ENCODE results near the gene HEG1. TPM values are rescaled to one million over a fixed set of nuclear protein-coding genes. Genes with fewer than 3 reads are reported as not detected.

HEG1 gene
- total RNA-seq, 2 experiments from 2014 or later = 31.2 to 32.6 TPM

DNA sequence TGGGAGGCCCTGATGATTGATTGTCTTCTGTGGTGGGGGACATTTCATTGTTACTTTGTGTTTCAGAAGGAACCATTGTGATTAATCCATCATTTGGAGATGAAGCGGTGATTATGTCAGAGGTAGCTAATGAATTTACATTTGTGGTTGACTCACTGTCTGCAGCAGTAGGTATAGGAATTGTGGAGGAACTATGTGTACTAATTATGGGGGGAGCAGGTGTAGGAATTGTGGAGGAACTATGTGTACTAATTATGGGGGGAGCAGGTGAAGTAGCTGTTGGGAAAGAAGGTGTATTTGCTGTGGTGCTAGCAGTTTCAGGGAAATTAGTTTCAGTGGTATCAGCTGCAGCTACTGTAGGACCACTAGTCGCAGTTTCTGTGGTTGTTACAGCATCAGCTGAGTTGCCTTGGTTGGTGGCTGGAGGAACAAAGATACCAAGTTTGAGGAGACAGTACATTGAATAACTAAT, 128.2 kb downstream of the HEG1 start:
- no peak overlapping the region for H3K27ac Mint-ChIP-seq
- H3K9me3 Mint-ChIP-seq = no peaks in the 10 kb centered on the region
- H3K36me3 Mint-ChIP-seq (ENCODE audit: low read depth) = no peaks in the 10 kb centered on the region
- Histone ChIP-seq H3K9me3 (ENCODE audit: control insufficient read depth in 1 of 2, insufficient read depth in 1 of 2, low read length in 2 of 2) (no peaks in the 10 kb centered on the region), H3K4me3 (ENCODE audit: low read length) (no peak overlapping the region), H3K27ac (ENCODE audit: low read depth in 1 of 2, low read length in 2 of 2) (no peak overlapping the region), H3K4me1 (ENCODE audit: insufficient read depth, low read length) (no peaks in the 10 kb centered on the region), H3K36me3 (ENCODE audit: insufficient read depth, low read length) (no peaks in the 10 kb centered on the region), H3K27me3 (ENCODE audit: control insufficient read depth in 1 of 2, insufficient read depth in 2 of 2, low read length in 2 of 2) (no peaks in the 10 kb centered on the region)
- H3K4me3 Mint-ChIP-seq = no peak overlapping the region
- DNase-seq (no peak), ATAC-seq (ENCODE audit: poor library complexity) (no peak)
- intact Hi-C loops (cut with DNase I, micrococcal nuclease) = loop anchor here (1.0 to 5.0 kb wide), 4 partner anchors 215 to 658 kb away; no protein-coding TSS in a partner anchor
- no peaks in the 10 kb centered on the region for H3K4me1 Mint-ChIP-seq (ENCODE audit: low read depth)
- TF ChIP-seq, protein P1, sequence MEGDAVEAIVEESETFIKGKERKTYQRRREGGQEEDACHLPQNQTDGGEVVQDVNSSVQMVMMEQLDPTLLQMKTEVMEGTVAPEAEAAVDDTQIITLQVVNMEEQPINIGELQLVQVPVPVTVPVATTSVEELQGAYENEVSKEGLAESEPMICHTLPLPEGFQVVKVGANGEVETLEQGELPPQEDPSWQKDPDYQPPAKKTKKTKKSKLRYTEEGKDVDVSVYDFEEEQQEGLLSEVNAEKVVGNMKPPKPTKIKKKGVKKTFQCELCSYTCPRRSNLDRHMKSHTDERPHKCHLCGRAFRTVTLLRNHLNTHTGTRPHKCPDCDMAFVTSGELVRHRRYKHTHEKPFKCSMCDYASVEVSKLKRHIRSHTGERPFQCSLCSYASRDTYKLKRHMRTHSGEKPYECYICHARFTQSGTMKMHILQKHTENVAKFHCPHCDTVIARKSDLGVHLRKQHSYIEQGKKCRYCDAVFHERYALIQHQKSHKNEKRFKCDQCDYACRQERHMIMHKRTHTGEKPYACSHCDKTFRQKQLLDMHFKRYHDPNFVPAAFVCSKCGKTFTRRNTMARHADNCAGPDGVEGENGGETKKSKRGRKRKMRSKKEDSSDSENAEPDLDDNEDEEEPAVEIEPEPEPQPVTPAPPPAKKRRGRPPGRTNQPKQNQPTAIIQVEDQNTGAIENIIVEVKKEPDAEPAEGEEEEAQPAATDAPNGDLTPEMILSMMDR (IDR thresholded peaks at IDR 0.05) = no peak
- ChIA-PET POLR2A (no interaction called here), CTCF (interaction anchor here (0.7 to 1.1 kb wide), 3 partner anchors 26 to 507 kb away, joined by 4 read pairs; no protein-coding TSS in a partner anchor)
- H3K27me3 Mint-ChIP-seq = peaks cover 8% of the 10 kb centered on the region

DNA sequence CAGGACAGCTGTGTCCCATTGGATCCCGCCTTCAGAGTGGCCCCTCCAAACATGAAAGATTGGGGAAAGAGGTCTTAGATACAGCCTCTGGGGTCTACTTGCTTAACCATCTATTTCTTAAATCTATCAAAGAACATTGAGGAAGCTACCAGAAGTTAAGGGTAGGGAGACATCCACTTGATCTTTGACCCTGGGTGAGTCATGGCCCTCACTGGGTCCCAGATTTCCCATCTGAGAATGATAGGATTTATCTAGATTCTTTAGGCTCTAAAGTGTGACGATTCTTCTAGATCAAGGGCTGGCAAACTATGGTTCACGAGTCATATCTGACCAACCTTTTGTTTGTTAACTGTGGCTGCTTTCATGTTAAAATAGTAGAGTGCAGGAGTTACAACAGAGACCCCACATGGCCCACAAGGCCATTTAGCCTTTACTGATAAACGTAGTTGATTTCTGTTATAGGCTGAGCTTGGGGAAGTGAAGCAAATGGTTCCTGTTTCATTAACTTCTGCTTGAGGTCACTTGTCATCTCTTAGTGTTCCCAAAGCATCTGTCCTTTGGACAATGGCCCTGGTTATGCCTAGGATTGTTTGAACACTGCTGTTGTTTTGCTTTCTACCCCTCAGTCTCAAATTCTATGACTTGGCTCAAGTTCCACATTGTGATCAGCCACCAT, 129.2 kb downstream of the HEG1 start:
- Histone ChIP-seq H3K4me1 (ENCODE audit: insufficient read depth, low read length) (no peaks in the 10 kb centered on the region), H3K27ac (ENCODE audit: low read depth in 1 of 2, low read length in 2 of 2) (no peak overlapping the region), H3K9me3 (ENCODE audit: control insufficient read depth in 1 of 2, insufficient read depth in 1 of 2, low read length in 2 of 2) (no peaks in the 10 kb centered on the region), H3K4me3 (ENCODE audit: low read length) (no peak overlapping the region), H3K27me3 (ENCODE audit: control insufficient read depth in 1 of 2, insufficient read depth in 2 of 2, low read length in 2 of 2) (no peaks in the 10 kb centered on the region), H3K36me3 (ENCODE audit: insufficient read depth, low read length) (no peaks in the 10 kb centered on the region)
- H3K36me3 Mint-ChIP-seq (ENCODE audit: low read depth) = no peaks in the 10 kb centered on the region
- H3K27me3 Mint-ChIP-seq = peaks cover 8% of the 10 kb centered on the region
- no peaks in the 10 kb centered on the region for H3K9me3 Mint-ChIP-seq
- TF ChIP-seq, protein P1 (IDR thresholded peaks at IDR 0.05) = no peak
- no peak for ATAC-seq (ENCODE audit: poor library complexity)
- intact Hi-C loops (cut with DNase I, micrococcal nuclease) = loop anchor here in 1 of 2 experiments (5.0 kb wide), 1 partner anchor 276 kb away; no protein-coding TSS in a partner anchor
- no peak for DNase-seq
- no peak overlapping the region for H3K4me3 Mint-ChIP-seq
- no peaks in the 10 kb centered on the region for H3K4me1 Mint-ChIP-seq (ENCODE audit: low read depth)
- ChIA-PET POLR2A (no interaction called here), CTCF (no interaction called here)
- no peak overlapping the region for H3K27ac Mint-ChIP-seq

DNA sequence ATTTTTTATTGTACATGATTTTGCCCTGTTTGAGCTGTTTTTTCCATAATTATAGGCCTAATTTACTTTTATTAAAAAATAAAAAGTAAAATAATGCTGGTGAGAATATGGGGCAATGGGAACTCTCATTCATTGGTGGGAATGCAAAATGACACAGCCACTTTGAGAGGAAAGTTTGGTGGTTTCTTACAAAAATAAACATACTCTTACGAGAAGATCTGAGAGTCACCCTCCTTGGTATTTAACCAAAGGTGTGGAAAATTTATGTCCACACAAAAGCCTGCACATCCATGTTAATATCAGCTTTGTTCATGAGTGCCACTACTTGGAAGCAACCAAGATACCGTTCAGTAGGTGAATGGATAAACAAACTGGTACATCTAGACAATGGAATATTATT, 131.1 kb downstream of the HEG1 start:
- intact Hi-C loops (cut with DNase I, micrococcal nuclease) = loop anchor here in 1 of 2 experiments (5.0 kb wide), 1 partner anchor 278 kb away; no protein-coding TSS in a partner anchor
- H3K4me1 ChIP-seq (ENCODE audit: insufficient read depth, low read length) = no peaks in the 10 kb centered on the region
- ATAC-seq (ENCODE audit: poor library complexity) = no peak
- no peak overlapping the region for H3K27ac ChIP-seq (ENCODE audit: low read depth in 1 of 2, low read length in 2 of 2)
- peaks cover 8% of the 10 kb centered on the region for H3K27me3 Mint-ChIP-seq
- H3K4me1 Mint-ChIP-seq (ENCODE audit: low read depth) = no peaks in the 10 kb centered on the region
- H3K27ac Mint-ChIP-seq = no peak overlapping the region
- no peak overlapping the region for H3K4me3 ChIP-seq (ENCODE audit: low read length)
- no peaks in the 10 kb centered on the region for H3K9me3 ChIP-seq (ENCODE audit: control insufficient read depth in 1 of 2, insufficient read depth in 1 of 2, low read length in 2 of 2)
- ChIA-PET POLR2A (no interaction called here), CTCF (no interaction called here)
- H3K4me3 Mint-ChIP-seq = no peak overlapping the region
- H3K36me3 Mint-ChIP-seq (ENCODE audit: low read depth) = no peaks in the 10 kb centered on the region
- H3K27me3 ChIP-seq (ENCODE audit: control insufficient read depth in 1 of 2, insufficient read depth in 2 of 2, low read length in 2 of 2) = no peaks in the 10 kb centered on the region
- H3K9me3 Mint-ChIP-seq = no peaks in the 10 kb centered on the region
- TF ChIP-seq, protein P1 (IDR thresholded peaks at IDR 0.05) = no peak
- no peaks in the 10 kb centered on the region for H3K36me3 ChIP-seq (ENCODE audit: insufficient read depth, low read length)
- no peak for DNase-seq

All from CD4-positive, alpha-beta T cell (primary cell).